ENCODE results near the gene DIP2C. TPM values are rescaled to one million over a fixed set of nuclear protein-coding genes. Genes with fewer than 3 reads are reported as not detected.
"Not testable (repeated sequence)": the region's sequence is repeated elsewhere in the genome, so short reads cannot be mapped to it uniquely, and the experiment has no call there.

The DIP2C gene
- total and polyA plus RNA-seq, 8 donors: 2.4 to 40.1 (median 21.0) TPM

GRCh38 chr10:306675-307185 is 382.7 kb downstream of the DIP2C start:
- no peaks in the 10 kb centered on the region for H3K9me3 ChIP-seq
- WGBS, 5 donors: 61 to 85% (median 80%) methylated on average over 8 of the region's 8 CpGs
- H3K4me1 ChIP-seq: peaks cover 0 to 20% (median 5%) of the 10 kb centered on the region in 4 donors
- no peak overlapping the region for H3K27ac ChIP-seq
- no peak for TF ChIP-seq POLR2AphosphoS5 (IDR thresholded peaks at IDR 0.05)
- no peak for TF ChIP-seq EP300 (IDR thresholded peaks at IDR 0.05)
- TF ChIP-seq, protein P1, sequence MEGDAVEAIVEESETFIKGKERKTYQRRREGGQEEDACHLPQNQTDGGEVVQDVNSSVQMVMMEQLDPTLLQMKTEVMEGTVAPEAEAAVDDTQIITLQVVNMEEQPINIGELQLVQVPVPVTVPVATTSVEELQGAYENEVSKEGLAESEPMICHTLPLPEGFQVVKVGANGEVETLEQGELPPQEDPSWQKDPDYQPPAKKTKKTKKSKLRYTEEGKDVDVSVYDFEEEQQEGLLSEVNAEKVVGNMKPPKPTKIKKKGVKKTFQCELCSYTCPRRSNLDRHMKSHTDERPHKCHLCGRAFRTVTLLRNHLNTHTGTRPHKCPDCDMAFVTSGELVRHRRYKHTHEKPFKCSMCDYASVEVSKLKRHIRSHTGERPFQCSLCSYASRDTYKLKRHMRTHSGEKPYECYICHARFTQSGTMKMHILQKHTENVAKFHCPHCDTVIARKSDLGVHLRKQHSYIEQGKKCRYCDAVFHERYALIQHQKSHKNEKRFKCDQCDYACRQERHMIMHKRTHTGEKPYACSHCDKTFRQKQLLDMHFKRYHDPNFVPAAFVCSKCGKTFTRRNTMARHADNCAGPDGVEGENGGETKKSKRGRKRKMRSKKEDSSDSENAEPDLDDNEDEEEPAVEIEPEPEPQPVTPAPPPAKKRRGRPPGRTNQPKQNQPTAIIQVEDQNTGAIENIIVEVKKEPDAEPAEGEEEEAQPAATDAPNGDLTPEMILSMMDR (IDR thresholded peaks at IDR 0.05): no peak
- no peak for TF ChIP-seq POLR2A (IDR thresholded peaks at IDR 0.05)
- DNase-seq: peak in 1 of 2 donors; percentile 49
- H3K27me3 ChIP-seq: no peaks in the 10 kb centered on the region
- peaks cover 0 to 70% (median 37%) of the 10 kb centered on the region in 4 donors for H3K36me3 ChIP-seq
- no peak overlapping the region for H3K4me3 ChIP-seq
- intact Hi-C loops (cut with DNase I; ENCODE audit: low total_unique reads): no loop called here

DNA sequence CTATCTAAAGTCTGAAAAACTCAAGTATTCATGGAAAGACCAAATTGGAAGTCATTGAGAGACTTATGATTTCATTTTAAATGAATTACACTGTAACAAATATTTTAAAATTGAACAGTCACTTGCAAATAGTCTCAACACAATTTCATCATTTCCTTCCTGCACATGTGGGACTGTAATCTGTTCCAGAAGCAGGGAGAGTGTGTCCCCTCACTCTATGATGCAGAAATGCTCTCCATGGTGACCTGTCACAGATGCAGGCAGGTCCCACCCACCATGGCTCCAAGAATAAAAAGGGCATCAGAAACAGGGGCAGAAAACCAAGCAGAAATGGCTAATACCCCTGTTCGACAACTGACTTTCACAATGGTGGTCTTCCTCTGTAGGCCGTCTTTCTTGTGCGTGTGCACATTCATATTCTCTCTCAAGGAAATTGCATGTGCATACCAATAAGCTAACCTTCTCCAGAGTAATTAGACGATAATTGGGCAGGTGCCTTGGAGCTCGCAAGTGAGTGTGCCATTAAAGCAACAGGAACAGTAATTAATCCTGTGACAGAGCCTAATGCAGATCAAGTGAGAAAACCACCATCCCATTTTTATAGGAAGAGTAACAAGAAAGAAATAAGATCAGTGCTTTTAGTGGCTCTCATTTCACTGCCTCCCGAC is 383.3 kb downstream of the DIP2C start:
- Histone ChIP-seq H3K36me3 (peaks cover 0 to 70% (median 40%) of the 10 kb centered on the region in 4 donors), H3K4me3 (no peak overlapping the region), H3K27me3 (no peaks in the 10 kb centered on the region), H3K4me1 (peaks cover 0 to 20% (median 5%) of the 10 kb centered on the region in 4 donors), H3K27ac (no peak overlapping the region), H3K9me3 (no peaks in the 10 kb centered on the region)
- no peak for TF ChIP-seq EP300 (IDR thresholded peaks at IDR 0.05)
- TF ChIP-seq, protein P1 (IDR thresholded peaks at IDR 0.05): no peak
- no peak for TF ChIP-seq POLR2A (IDR thresholded peaks at IDR 0.05)
- no peak for TF ChIP-seq POLR2AphosphoS5 (IDR thresholded peaks at IDR 0.05)
- WGBS, 5 donors: 79 to 95% (median 84%) methylated on average over 6 of the region's 6 CpGs
- DNase-seq: no peak
- intact Hi-C loops (cut with DNase I; ENCODE audit: low total_unique reads): no loop called here

DNA sequence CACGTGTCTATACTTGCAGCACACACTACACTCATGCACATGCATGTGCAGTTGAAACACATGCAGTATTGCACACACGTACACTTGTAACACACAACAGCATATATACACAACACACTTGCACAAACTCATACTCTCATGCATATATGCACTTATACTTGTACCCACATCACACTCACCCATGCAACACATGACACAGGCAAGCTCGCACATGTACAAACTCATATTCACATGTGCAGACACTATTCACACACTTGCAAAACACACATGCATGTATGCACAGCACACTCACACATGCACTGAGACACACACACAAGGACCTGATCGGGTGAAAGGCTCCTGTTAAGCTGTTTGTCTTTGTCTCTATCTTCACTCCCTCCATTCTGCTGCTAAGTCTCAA is 384.4 kb downstream of the DIP2C start:
- no peak for DNase-seq
- WGBS, 5 donors: 92 to 97% (median 96%) methylated on average over 4 of the region's 4 CpGs
- H3K36me3 ChIP-seq: peaks cover 0 to 65% (median 38%) of the 10 kb centered on the region in 4 donors
- TF ChIP-seq POLR2AphosphoS5 (IDR thresholded peaks at IDR 0.05): no peak
- TF ChIP-seq POLR2A (IDR thresholded peaks at IDR 0.05): no peak
- TF ChIP-seq, protein P1 (IDR thresholded peaks at IDR 0.05): no peak
- TF ChIP-seq EP300 (IDR thresholded peaks at IDR 0.05): no peak
- no peak overlapping the region for H3K4me3 ChIP-seq
- intact Hi-C loops (cut with DNase I; ENCODE audit: low total_unique reads): no loop called here
- H3K27me3 ChIP-seq: no peaks in the 10 kb centered on the region
- no peaks in the 10 kb centered on the region for H3K9me3 ChIP-seq
- H3K4me1 ChIP-seq: peaks cover 0 to 20% (median 5%) of the 10 kb centered on the region in 4 donors
- H3K27ac ChIP-seq: no peak overlapping the region

DNA sequence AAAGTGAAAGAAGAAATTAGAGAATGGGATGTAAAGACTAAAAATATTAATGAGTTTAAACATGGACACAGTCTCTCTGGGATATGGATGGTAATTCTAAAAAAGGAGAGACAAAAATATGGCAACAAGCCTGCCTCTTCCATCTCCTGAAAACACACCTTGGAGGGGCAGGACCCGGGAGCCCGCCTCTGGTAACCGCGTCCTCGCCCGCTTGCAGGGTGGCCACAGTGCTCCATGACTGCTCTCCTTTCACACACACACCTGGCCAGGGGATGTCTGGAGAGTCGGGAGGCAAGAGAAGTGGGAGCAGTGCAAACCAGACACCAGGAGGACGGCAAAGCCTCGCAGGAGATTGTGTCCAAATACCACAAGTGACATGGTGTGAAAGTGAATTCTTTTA is 387.9 kb downstream of the DIP2C start:
- no peaks in the 10 kb centered on the region for H3K27me3 ChIP-seq
- no peak overlapping the region for H3K4me3 ChIP-seq
- H3K36me3 ChIP-seq: peaks cover 0 to 40% (median 22%) of the 10 kb centered on the region in 4 donors
- H3K4me1 ChIP-seq: peaks cover 0 to 16% (median 7%) of the 10 kb centered on the region in 4 donors
- TF ChIP-seq EP300 (IDR thresholded peaks at IDR 0.05) (no peak), POLR2A (IDR thresholded peaks at IDR 0.05) (no peak), POLR2AphosphoS5 (IDR thresholded peaks at IDR 0.05) (no peak)
- TF ChIP-seq, protein P1 (IDR thresholded peaks at IDR 0.05): no peak
- 94 to 100% (median 95%) methylated on average over 9 of the region's 9 CpGs for WGBS, 5 donors
- H3K9me3 ChIP-seq: no peaks in the 10 kb centered on the region
- intact Hi-C loops (cut with DNase I; ENCODE audit: low total_unique reads): no loop called here
- no peak overlapping the region for H3K27ac ChIP-seq
- no peak for DNase-seq

- H3K9me3 ChIP-seq; H3K4me3 ChIP-seq; H3K27ac ChIP-seq; H3K27me3 ChIP-seq; intact Hi-C loops (cut with DNase I; ENCODE audit: low total_unique reads); DNase-seq: not testable (repeated sequence)
- WGBS, 5 donors: 96 to 99% (median 98%) methylated on average over 25 to 31 of the region's 31 CpGs
- peaks cover 0 to 16% (median 7%) of the 10 kb centered on the region in 4 donors for H3K4me1 ChIP-seq
- H3K36me3 ChIP-seq: peaks cover 0 to 35% (median 22%) of the 10 kb centered on the region in 4 donors
Observed at GRCh38 chr10:300580-300979, 388.9 kb downstream of the DIP2C start.

Data from stomach (tissue), 9 donors.